H9 (cell line): ENCODE measurements around the gene PLCL1. TPM values are rescaled to one million over a fixed set of nuclear protein-coding genes. Genes with fewer than 3 reads are reported as not detected.

Experiments used
- DNase-seq: peaks from one replicate; pipeline ENCODE4 v3.0.0-alpha.2; 2017
- H2AFZ ChIP-seq: one replicate; pipeline ENCODE4 v1.6.1; 2013; ENCODE audit warnings: mild to moderate bottlenecking, low read length, control low read depth, moderate library complexity
- H2AK5ac ChIP-seq: 2 replicates; pipeline ENCODE4 v1.6.1; 2013; ENCODE audit warnings: low read length, control low read depth, mixed read lengths; ENCODE audit not compliant: insufficient read length
- H2BK120ac ChIP-seq: one replicate; pipeline ENCODE4 v1.6.1; 2013; ENCODE audit warnings: low read depth, mild to moderate bottlenecking, low read length, control low read depth, inconsistent platforms; ENCODE audit not compliant: poor library complexity, severe bottlenecking
- H2BK12ac ChIP-seq: 2 replicates; pipeline ENCODE4 v1.6.1; 2013; ENCODE audit warnings: low read length, control low read depth, mixed read lengths, low read depth; ENCODE audit not compliant: insufficient read length
- H2BK15ac ChIP-seq: 2 replicates; pipeline ENCODE4 v1.6.1; 2013; ENCODE audit warnings: low read depth, low read length, control low read depth
- H2BK20ac ChIP-seq: one replicate; pipeline ENCODE4 v1.6.1; 2013; ENCODE audit warnings: low read depth, mild to moderate bottlenecking, low read length, control low read depth, inconsistent platforms; ENCODE audit not compliant: poor library complexity, severe bottlenecking
- H2BK5ac ChIP-seq: 2 replicates; pipeline ENCODE4 v1.6.1; 2013; ENCODE audit warnings: low read length, control low read depth, mixed read lengths; ENCODE audit not compliant: insufficient read length
- H3K14ac ChIP-seq: 2 replicates; pipeline ENCODE4 v1.6.1; 2013; ENCODE audit warnings: low read length, control low read depth; ENCODE audit not compliant: insufficient read depth
- H3K18ac ChIP-seq: 2 replicates; pipeline ENCODE4 v1.6.1; 2013; ENCODE audit warnings: low read depth, mild to moderate bottlenecking, mixed read lengths, low read length, control low read depth; ENCODE audit not compliant: insufficient read length
- H3K23ac ChIP-seq: 2 replicates; pipeline ENCODE4 v1.6.1; 2013; ENCODE audit warnings: low read length, control low read depth, mixed read lengths, low read depth; ENCODE audit not compliant: insufficient read length
- H3K23me2 ChIP-seq: 2 replicates; pipeline ENCODE4 v1.6.1; 2013; ENCODE audit warnings: low read depth, mild to moderate bottlenecking, mixed read lengths, low read length, control low read depth; ENCODE audit not compliant: insufficient read length, poor library complexity, severe bottlenecking
- H3K27ac ChIP-seq: 2 replicates; pipeline ENCODE4 v1.5.1; 2013; ENCODE audit warnings: low read length, control low read depth, mixed read lengths, low read depth; ENCODE audit not compliant: insufficient read length
- H3K27me3 ChIP-seq: 2 replicates; pipeline ENCODE4 v1.6.1; 2013; ENCODE audit warnings: low read length, control low read depth, inconsistent platforms; ENCODE audit not compliant: insufficient read depth
- H3K4ac ChIP-seq: 2 replicates; pipeline ENCODE4 v1.6.1; 2013; ENCODE audit warnings: low read depth, mild to moderate bottlenecking, control low read depth, inconsistent platforms, low read length, moderate library complexity
- H3K4me1 ChIP-seq: 2 replicates; pipeline ENCODE4 v1.6.1; 2013; ENCODE audit warnings: low read length, control low read depth, inconsistent platforms; ENCODE audit not compliant: insufficient read depth
- H3K4me2 ChIP-seq: 2 replicates; pipeline ENCODE4 v1.6.1; 2013; ENCODE audit warnings: low read length, control low read depth, mixed read lengths; ENCODE audit not compliant: insufficient read length, insufficient read depth
- H3K56ac ChIP-seq: 2 replicates; pipeline ENCODE4 v1.6.1; 2013; ENCODE audit warnings: low read depth, mild to moderate bottlenecking, mixed read lengths, low read length, control low read depth; ENCODE audit not compliant: insufficient read length
- H3K79me1 ChIP-seq: 2 replicates; pipeline ENCODE4 v1.6.1; 2013; ENCODE audit warnings: low read depth, mild to moderate bottlenecking, moderate library complexity, low read length, control low read depth, inconsistent platforms; ENCODE audit not compliant: insufficient read depth, poor library complexity, severe bottlenecking
- H3K79me2 ChIP-seq: 2 replicates; pipeline ENCODE4 v1.6.1; 2013; ENCODE audit warnings: low read length, control low read depth, inconsistent platforms; ENCODE audit not compliant: insufficient read depth
- H3K9ac ChIP-seq: 2 replicates; pipeline ENCODE4 v1.6.1; 2013; ENCODE audit warnings: low read length, control low read depth, mixed read lengths; ENCODE audit not compliant: insufficient read length; ENCODE audit errors: extremely low read depth
- H3K9me3 ChIP-seq: one replicate; pipeline ENCODE4 v1.6.1; 2013; ENCODE audit warnings: low read depth, low read length, inconsistent platforms; ENCODE audit not compliant: control insufficient read depth
- H3T11ph ChIP-seq: one replicate; pipeline ENCODE4 v1.6.1; 2013; ENCODE audit warnings: mild to moderate bottlenecking, low read length, control low read depth, inconsistent platforms
- H4K20me1 ChIP-seq: one replicate; pipeline ENCODE4 v1.6.1; 2013; ENCODE audit not compliant: control insufficient read depth, insufficient read length, insufficient read depth
- H4K5ac ChIP-seq: 2 replicates; pipeline ENCODE4 v1.6.1; 2013; ENCODE audit warnings: low read depth, mild to moderate bottlenecking, mixed read lengths, low read length, control low read depth; ENCODE audit not compliant: insufficient read length
- H4K8ac ChIP-seq: replicated peaks from 2 replicates; pipeline ENCODE4 v1.6.1; 2013; ENCODE audit warnings: low read length, control low read depth, mixed read lengths, low read depth; ENCODE audit not compliant: insufficient read length
- H4K91ac ChIP-seq: 2 replicates; pipeline ENCODE4 v1.6.1; 2013; ENCODE audit warnings: low read depth, mild to moderate bottlenecking, moderate library complexity, mixed read lengths, low read length, control low read depth; ENCODE audit not compliant: insufficient read length
- H3K27ac Mint-ChIP-seq, 3 experiments: 2 replicates in 2 of 3; 3 replicates in 1 of 3; pipeline ENCODE4 v1.8.0; 2020 to 2021; ENCODE audit warnings: mixed read lengths in 3 of 3, mild to moderate bottlenecking in 1 of 3, moderate library complexity in 1 of 3
- H3K27me3 Mint-ChIP-seq: 2 replicates; pipeline ENCODE4 v1.8.0; 2021; ENCODE audit warnings: low read depth, mild to moderate bottlenecking, moderate library complexity, mixed read lengths
- H3K36me3 Mint-ChIP-seq, 3 experiments: 2 replicates in 2 of 3; 3 replicates in 1 of 3; pipeline ENCODE4 v1.8.0; 2020 to 2021; ENCODE audit warnings: low read depth in 3 of 3, mixed read lengths in 3 of 3; ENCODE audit not compliant: insufficient read depth in 1 of 3
- H3K4me1 Mint-ChIP-seq, 2 experiments: 2 replicates each; pipeline ENCODE4 v1.8.0; 2020; ENCODE audit warnings: mixed read lengths in 2 of 2
- H3K4me3 Mint-ChIP-seq, 2 experiments: 2 replicates in 1 of 2; 3 replicates in 1 of 2; pipeline ENCODE4 v1.8.0; 2020 to 2021; ENCODE audit warnings: mild to moderate bottlenecking in 2 of 2, mixed read lengths in 2 of 2, moderate library complexity in 1 of 2
- H3K9me3 Mint-ChIP-seq, 2 experiments: 2 replicates in 1 of 2; 3 replicates in 1 of 2; pipeline ENCODE4 v1.8.0; 2020; ENCODE audit warnings: mild to moderate bottlenecking in 2 of 2, mixed read lengths in 2 of 2, moderate library complexity in 1 of 2
- CTCF ChIP-seq: fragments of 200-600 bp; sonication (generic); conservative IDR thresholded peaks from 3 replicates; pipeline ENCODE4 v1.8.0; 2021; ENCODE audit warnings: antibody characterized with exemption, mild to moderate bottlenecking
- total RNA-seq: library from RNA; stranded (reverse); gene quantifications from 2 replicates; pipeline ENCODE4 v1.2.1, GENCODE V29; 2021

Gene PLCL1
- total RNA-seq, 1 experiment from 2014 or later, result 0.04 TPM

- no peak overlapping the region for H3K27ac Mint-ChIP-seq
- Histone ChIP-seq H4K91ac (no peak overlapping the region), H2BK15ac (no peak overlapping the region), H3K79me1 (no peaks in the 10 kb centered on the region), H3K14ac (no peak overlapping the region), H3K23ac (no peak overlapping the region), H3K79me2 (no peaks in the 10 kb centered on the region; the same call in 1 of the 2 replicates), H3K4ac (no peak overlapping the region), H4K8ac (no peak overlapping the region), H3K4me2 (no peak overlapping the region), H2BK20ac (no peak overlapping the region), H3K9me3 (no peaks in the 10 kb centered on the region), H2BK120ac (no peak overlapping the region), H3K27me3 (peaks cover 9% of the 10 kb centered on the region), H3K23me2 (peaks cover 9% of the 10 kb centered on the region), H3K56ac (no peak overlapping the region), H3K18ac (no peak overlapping the region), H3K27ac (no peak overlapping the region), H2BK12ac (no peak overlapping the region), H3T11ph (no peak overlapping the region), H2AK5ac (no peak overlapping the region), H2AFZ (no peak overlapping the region), H3K9ac (no peak overlapping the region), H4K20me1 (no peaks in the 10 kb centered on the region), H3K4me1 (peaks cover 2% of the 10 kb centered on the region), H2BK5ac (no peak overlapping the region), H4K5ac (no peak overlapping the region)
- H3K9me3 Mint-ChIP-seq, result peaks cover 0 to 3% of the 10 kb centered on the region in 2 experiments; a peak in 2 of 5 replicates
- H3K4me3 Mint-ChIP-seq, result no peak overlapping the region
- TF ChIP-seq CTCF, result no peak
- H3K36me3 Mint-ChIP-seq, result 0 out of 7 replicates have a peak, but pooled peaks cover 0 to 4% (median 0%) of the 10 kb centered on the region in 3 experiments
- peaks cover 10 to 12% of the 10 kb centered on the region in 2 experiments for H3K4me1 Mint-ChIP-seq
- H3K27me3 Mint-ChIP-seq, result peaks cover 34% of the 10 kb centered on the region
- DNase-seq, result no peak
Observed at GRCh38 chr2:197801033-197801432, 3.4 kb upstream of the PLCL1 start.
